Activated naive CD8-positive, alpha-beta T cell treated with anti-CD3 and anti-CD28 coated beads, Interleukin-2, amount 50 U/mL, for 16 hours (primary cell): ENCODE results near the gene CYP27C1.

Experiments used
- DNase-seq: peaks from one replicate; pipeline ENCODE4 v3.0.0-alpha.2; 2020; ENCODE audit warnings: low read depth, low spot score

The CYP27C1 gene

GRCh38 chr2:127150996-127151395 is 69.1 kb downstream of the CYP27C1 start:
- no peak for DNase-seq

- DNase-seq, result no peak
Observed at GRCh38 chr2:127149384-127149783, 70.7 kb downstream of the CYP27C1 start.

GRCh38 chr2:127146820-127147502 is 73.1 kb downstream of the CYP27C1 start:
- DNase-seq, result no peak

- DNase-seq, result no peak
Observed at GRCh38 chr2:127146071-127146725, 73.9 kb downstream of the CYP27C1 start.

- no peak for DNase-seq
Observed at GRCh38 chr2:127145280-127145895, 74.7 kb downstream of the CYP27C1 start.

- no peak for DNase-seq
Observed at GRCh38 chr2:127143841-127144782, 76.0 kb downstream of the CYP27C1 start.

GRCh38 chr2:127142663-127143630 is 77.2 kb downstream of the CYP27C1 start:
- no peak for DNase-seq

- no peak for DNase-seq
Observed at GRCh38 chr2:127140538-127140937, 79.6 kb downstream of the CYP27C1 start.

GRCh38 chr2:127139766-127140165 is 80.3 kb downstream of the CYP27C1 start:
- DNase-seq, result no peak

GRCh38 chr2:127138281-127138680 is 81.8 kb downstream of the CYP27C1 start:
- DNase-seq, result no peak

GRCh38 chr2:127137741-127138140 is 82.4 kb downstream of the CYP27C1 start:
- no peak for DNase-seq

GRCh38 chr2:127137225-127137624 is 82.9 kb downstream of the CYP27C1 start:
- DNase-seq, result no peak

GRCh38 chr2:127134833-127135830 is 85.0 kb downstream of the CYP27C1 start:
- no peak for DNase-seq

GRCh38 chr2:127134235-127134634 is 85.9 kb downstream of the CYP27C1 start:
- no peak for DNase-seq
